Type B pancreatic cell (in vitro differentiated cells): ENCODE results near the gene ADORA1. TPM values are rescaled to one million over a fixed set of nuclear protein-coding genes. Genes with fewer than 3 reads are reported as not detected.

ENCODE experiments used
- DNase-seq: peaks from one replicate; pipeline ENCODE4 v3.0.0; 2021; ENCODE audit warnings: mixed read lengths; ENCODE audit not compliant: unreplicated experiment; ENCODE audit errors: extremely low spot score
- H3K27ac Mint-ChIP-seq: 2 replicates; pipeline ENCODE4 v1.8.0; 2021; ENCODE audit warnings: mild to moderate bottlenecking, mixed read lengths
- H3K27me3 Mint-ChIP-seq: 2 replicates; pipeline ENCODE4 v1.8.0; 2021; ENCODE audit warnings: mixed read lengths
- H3K36me3 Mint-ChIP-seq: 2 replicates; pipeline ENCODE4 v1.8.0; 2021; ENCODE audit warnings: mixed read lengths
- H3K4me1 Mint-ChIP-seq: one replicate; pipeline ENCODE4 v1.8.0; 2021; ENCODE audit warnings: mixed read lengths; ENCODE audit not compliant: unreplicated experiment
- H3K4me3 Mint-ChIP-seq: 2 replicates; pipeline ENCODE4 v1.8.0; 2021; ENCODE audit warnings: mild to moderate bottlenecking, mixed read lengths
- H3K9me3 Mint-ChIP-seq: 2 replicates; pipeline ENCODE4 v1.8.0; 2021; ENCODE audit warnings: mixed read lengths
- total RNA-seq: library from RNA; stranded (reverse); gene quantifications from 2 replicates; pipeline ENCODE4 v1.2.1, GENCODE V29; 2021; ENCODE audit warnings: low replicate concordance
- TF ChIP-seq, protein P1 (sequence below): fragments of 200-600 bp; sonication (generic); conservative IDR thresholded peaks from 2 replicates; pipeline ENCODE4 v1.5.0; 2021; ENCODE audit warnings: antibody characterized with exemption, mild to moderate bottlenecking

ADORA1 gene
- total RNA-seq, 1 donor from 2014 or later, result 2.7 TPM

DNA sequence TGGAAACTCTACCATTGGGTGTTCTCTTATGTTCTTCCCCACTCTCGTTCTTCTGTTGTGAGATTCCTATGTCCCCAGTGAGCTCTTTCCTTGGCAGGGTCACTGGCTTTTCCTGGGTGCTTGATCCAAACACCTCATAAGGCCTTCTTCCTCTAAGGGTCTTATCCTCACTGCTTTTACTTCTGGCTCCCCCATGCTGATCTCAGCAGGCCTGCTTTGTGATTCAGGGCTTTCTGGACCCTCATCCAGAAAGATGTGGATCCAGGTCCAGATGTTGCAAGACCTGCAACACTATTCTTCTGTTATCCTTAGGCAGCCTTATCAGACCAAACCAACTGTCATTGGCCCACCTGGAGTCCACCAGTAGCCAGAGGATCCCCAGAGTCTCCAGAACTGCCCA lies 30.5 kb upstream of the ADORA1 start:
- H3K4me1 Mint-ChIP-seq, result peaks cover under 1% of the 10 kb centered on the region
- H3K9me3 Mint-ChIP-seq, result peaks cover 24% of the 10 kb centered on the region
- no peak overlapping the region for H3K4me3 Mint-ChIP-seq
- TF ChIP-seq, protein P1, sequence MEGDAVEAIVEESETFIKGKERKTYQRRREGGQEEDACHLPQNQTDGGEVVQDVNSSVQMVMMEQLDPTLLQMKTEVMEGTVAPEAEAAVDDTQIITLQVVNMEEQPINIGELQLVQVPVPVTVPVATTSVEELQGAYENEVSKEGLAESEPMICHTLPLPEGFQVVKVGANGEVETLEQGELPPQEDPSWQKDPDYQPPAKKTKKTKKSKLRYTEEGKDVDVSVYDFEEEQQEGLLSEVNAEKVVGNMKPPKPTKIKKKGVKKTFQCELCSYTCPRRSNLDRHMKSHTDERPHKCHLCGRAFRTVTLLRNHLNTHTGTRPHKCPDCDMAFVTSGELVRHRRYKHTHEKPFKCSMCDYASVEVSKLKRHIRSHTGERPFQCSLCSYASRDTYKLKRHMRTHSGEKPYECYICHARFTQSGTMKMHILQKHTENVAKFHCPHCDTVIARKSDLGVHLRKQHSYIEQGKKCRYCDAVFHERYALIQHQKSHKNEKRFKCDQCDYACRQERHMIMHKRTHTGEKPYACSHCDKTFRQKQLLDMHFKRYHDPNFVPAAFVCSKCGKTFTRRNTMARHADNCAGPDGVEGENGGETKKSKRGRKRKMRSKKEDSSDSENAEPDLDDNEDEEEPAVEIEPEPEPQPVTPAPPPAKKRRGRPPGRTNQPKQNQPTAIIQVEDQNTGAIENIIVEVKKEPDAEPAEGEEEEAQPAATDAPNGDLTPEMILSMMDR, result no peak
- no peak overlapping the region for H3K27ac Mint-ChIP-seq
- peaks cover 4% of the 10 kb centered on the region for H3K36me3 Mint-ChIP-seq
- H3K27me3 Mint-ChIP-seq, result peaks cover 9% of the 10 kb centered on the region
- DNase-seq, result no peak

DNA sequence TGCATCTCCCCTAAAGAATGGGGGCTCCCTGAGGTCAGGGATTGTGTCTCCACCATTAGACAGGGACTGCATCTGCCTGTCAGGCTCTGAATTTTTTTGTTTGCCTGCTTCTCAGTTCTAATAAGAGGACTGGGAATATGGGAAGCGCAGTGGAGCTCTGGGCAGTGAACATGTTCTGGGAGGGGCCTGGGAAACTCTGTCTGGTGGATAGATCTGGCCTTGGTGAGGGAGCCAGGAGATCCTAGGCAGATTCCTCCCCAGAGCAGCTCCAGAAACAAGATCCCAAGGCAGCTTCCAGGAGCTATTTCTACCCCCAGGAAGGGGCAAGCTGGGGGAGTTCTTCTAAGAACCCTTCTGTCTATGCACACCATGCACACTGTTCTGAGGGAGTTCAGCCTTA lies 29.1 kb upstream of the ADORA1 start:
- Mint-ChIP-seq H3K4me1 (peaks cover 13% of the 10 kb centered on the region), H3K27me3 (peaks cover 9% of the 10 kb centered on the region), H3K4me3 (no peak overlapping the region), H3K27ac (no peak overlapping the region), H3K9me3 (peaks cover 16% of the 10 kb centered on the region), H3K36me3 (peaks cover 4% of the 10 kb centered on the region)
- TF ChIP-seq, protein P1, result no peak
- no peak for DNase-seq

DNA sequence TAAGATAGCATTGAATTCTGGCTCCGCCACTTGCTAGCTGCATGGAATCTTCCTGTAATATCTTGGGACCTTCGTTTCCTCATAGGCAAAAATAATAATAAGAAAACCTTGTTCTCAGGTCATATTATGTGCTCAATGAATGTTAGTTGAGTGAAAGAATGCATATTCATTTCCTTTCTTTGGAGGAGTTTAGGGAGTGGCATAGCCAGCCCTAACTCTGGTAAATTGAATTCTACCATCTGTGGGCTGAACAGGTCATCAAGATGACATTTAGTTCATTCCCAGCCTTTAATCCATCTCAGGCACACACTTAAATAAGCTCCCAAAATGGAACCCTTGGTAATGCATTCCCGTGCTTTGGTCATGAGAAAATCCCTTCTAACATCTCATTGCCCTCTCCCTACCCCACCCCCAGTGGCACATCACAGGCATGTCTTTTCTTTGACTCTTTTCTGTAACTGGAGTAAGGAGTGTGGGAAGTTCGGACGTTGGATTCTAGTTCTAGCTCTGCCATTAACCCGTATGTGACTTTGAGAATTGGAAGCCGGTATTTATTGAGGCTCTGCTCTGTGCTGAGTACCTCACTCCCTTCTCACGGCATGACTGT lies 28.5 kb upstream of the ADORA1 start:
- no peak overlapping the region for H3K4me3 Mint-ChIP-seq
- peaks cover 13% of the 10 kb centered on the region for H3K4me1 Mint-ChIP-seq
- H3K9me3 Mint-ChIP-seq, result peaks cover 16% of the 10 kb centered on the region
- H3K27me3 Mint-ChIP-seq, result peaks cover 9% of the 10 kb centered on the region
- no peak for DNase-seq
- peaks cover 4% of the 10 kb centered on the region for H3K36me3 Mint-ChIP-seq
- no peak overlapping the region for H3K27ac Mint-ChIP-seq
- TF ChIP-seq, protein P1, result no peak

DNA sequence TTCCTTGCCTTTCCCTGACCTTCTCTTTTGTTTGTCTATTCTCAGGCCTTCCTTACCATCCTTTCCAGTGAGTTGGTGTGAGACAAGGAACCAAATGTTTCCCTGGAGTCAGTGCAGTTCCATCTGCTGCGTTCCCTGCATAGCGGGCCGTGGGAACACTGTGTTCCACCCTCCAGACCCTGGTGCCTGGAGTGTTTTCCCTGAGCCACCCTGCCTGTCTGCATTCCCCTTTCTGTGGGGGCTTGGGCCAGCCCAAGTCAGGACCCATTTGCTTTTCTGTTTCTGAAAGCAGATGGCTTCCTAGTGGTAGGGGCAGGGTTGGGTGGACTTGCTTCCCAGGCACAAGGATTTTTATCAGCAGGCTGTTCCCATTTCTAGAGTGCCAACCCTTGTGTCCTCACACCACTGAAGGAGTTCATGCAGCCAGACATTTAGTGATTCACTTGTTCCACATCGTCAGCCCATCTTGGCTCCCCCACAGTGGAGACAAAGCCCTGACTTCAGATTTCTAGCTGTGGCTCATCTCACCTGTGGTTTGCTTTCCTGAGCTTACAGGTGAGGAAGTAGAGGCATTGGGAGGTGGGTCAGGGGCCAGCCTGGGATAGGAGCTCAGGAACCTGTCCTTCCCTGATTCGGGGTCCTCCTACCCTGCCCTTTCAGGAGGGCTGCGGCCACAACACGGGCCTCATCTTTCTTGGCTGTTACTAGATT lies 27.6 kb upstream of the ADORA1 start:
- no peak overlapping the region for H3K4me3 Mint-ChIP-seq
- DNase-seq, result no peak
- H3K27ac Mint-ChIP-seq, result no peak overlapping the region
- TF ChIP-seq, protein P1, result no peak
- H3K27me3 Mint-ChIP-seq, result peaks cover 8% of the 10 kb centered on the region
- peaks cover 3% of the 10 kb centered on the region for H3K36me3 Mint-ChIP-seq
- peaks cover 13% of the 10 kb centered on the region for H3K4me1 Mint-ChIP-seq
- peaks cover 8% of the 10 kb centered on the region for H3K9me3 Mint-ChIP-seq

DNA sequence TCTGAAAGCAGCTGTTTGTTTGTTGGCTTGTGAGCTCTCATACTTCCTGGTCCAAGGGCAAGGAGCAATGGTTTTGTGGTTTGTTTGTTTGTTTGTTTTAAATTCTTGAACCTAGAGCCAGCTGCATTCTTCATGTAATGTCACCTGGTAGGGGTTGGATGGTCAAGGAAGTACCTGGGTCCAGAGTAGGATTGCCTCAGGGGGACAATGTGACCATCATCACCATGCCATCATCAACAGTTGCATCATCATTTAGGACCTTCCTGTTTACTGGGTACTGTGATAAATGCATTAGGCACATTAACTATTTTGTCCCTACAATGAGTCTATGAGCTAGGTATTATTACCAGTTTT lies 27.0 kb upstream of the ADORA1 start:
- Mint-ChIP-seq H3K36me3 (no peaks in the 10 kb centered on the region), H3K27ac (no peak overlapping the region), H3K9me3 (peaks cover 2% of the 10 kb centered on the region), H3K4me3 (no peak overlapping the region), H3K27me3 (peaks cover 5% of the 10 kb centered on the region), H3K4me1 (peaks cover 13% of the 10 kb centered on the region)
- DNase-seq, result no peak
- TF ChIP-seq, protein P1, result no peak
